A673 (cell line): ENCODE results near the gene ERG. TPM values are rescaled to one million over a fixed set of nuclear protein-coding genes. Genes with fewer than 3 reads are reported as not detected.
A peak's percentile ranks its signal among the peaks of the same experiment; 100 is the strongest.

Source experiments
- BruUV-seq: library from RNA; stranded (reverse); fragments of 400-500 nt; replicated peaks from 2 replicates; lab custom pipeline; 2021; lab: Mats Ljungman, UMichigan
- CTCF ChIA-PET: fragments of 300-600 bp; sonication (Branson Sonifier 250); formaldehyde crosslinking; loops from one replicate; lab custom pipeline; 2022; ENCODE audit warnings: antibody characterized with exemption; lab: Charles Lee
- POLR2A ChIA-PET: fragments of 300-600 bp; sonication (Branson Sonifier 250); formaldehyde crosslinking; loops from one replicate; lab custom pipeline; 2022; ENCODE audit warnings: antibody characterized with exemption; ENCODE audit not compliant: low non-redundant PET; lab: Charles Lee
- DNase-seq: peaks from one replicate; pipeline ENCODE4 v3.0.0-alpha.2; 2015; ENCODE audit warnings: low spot score
- H3K27ac ChIP-seq: fragments of 200-600 bp; sonication (generic); 2 replicates; pipeline ENCODE4 v1.5.1; 2016; ENCODE audit warnings: mixed run types, low read depth, mild to moderate bottlenecking, mixed read lengths, antibody characterized with exemption, low read length; ENCODE audit not compliant: poor library complexity, severe bottlenecking
- H3K27me3 ChIP-seq: fragments of 200-600 bp; sonication (generic); replicated peaks from 2 replicates; pipeline ENCODE4 v1.6.1; 2017; ENCODE audit warnings: mixed run types, low read depth, mild to moderate bottlenecking, mixed read lengths, antibody characterized with exemption, low read length; ENCODE audit not compliant: insufficient read depth, poor library complexity
- H3K36me3 ChIP-seq: fragments of 200-600 bp; sonication (generic); 2 replicates; pipeline ENCODE4 v1.6.1; 2016; ENCODE audit warnings: mixed run types, mild to moderate bottlenecking, mixed read lengths, antibody characterized with exemption, low read length; ENCODE audit not compliant: insufficient read depth, poor library complexity, severe bottlenecking
- H3K4me1 ChIP-seq: fragments of 200-600 bp; sonication (generic); 2 replicates; pipeline ENCODE4 v1.6.1; 2017; ENCODE audit warnings: mixed run types, mild to moderate bottlenecking, mixed read lengths, antibody characterized with exemption, low read length; ENCODE audit not compliant: insufficient read depth, poor library complexity, severe bottlenecking
- H3K4me3 ChIP-seq: fragments of 200-600 bp; sonication (generic); 2 replicates; pipeline ENCODE4 v1.5.1; 2016; ENCODE audit warnings: low read depth, mixed run types, mild to moderate bottlenecking, mixed read lengths, low read length; ENCODE audit not compliant: poor library complexity, severe bottlenecking
- H3K9me3 ChIP-seq: fragments of 200-600 bp; sonication (generic); 2 replicates; pipeline ENCODE4 v1.6.1; 2016; ENCODE audit warnings: mixed run types, low read depth, mild to moderate bottlenecking, mixed read lengths, antibody characterized with exemption, low read length; ENCODE audit not compliant: poor library complexity, severe bottlenecking
- CTCF ChIP-seq: fragments of 300-800, 200-600 bp; sonication (generic); conservative IDR thresholded peaks from 2 replicates; pipeline ENCODE4 v1.5.1; 2017; ENCODE audit warnings: low read depth, mild to moderate bottlenecking, antibody characterized with exemption, low read length, moderate library complexity, mixed read lengths
- EZH2 ChIP-seq: fragments of 200-600 bp; sonication (generic); IDR thresholded peaks from 2 replicates; pipeline ENCODE4 v1.6.1; 2017; ENCODE audit warnings: borderline replicate concordance, low read depth, mild to moderate bottlenecking, mixed read lengths, antibody characterized with exemption, low read length; ENCODE audit not compliant: poor library complexity, severe bottlenecking
- intact Hi-C: fragments of 100-400 bp; cut with micrococcal nuclease; formaldehyde crosslinking; loops from one replicate; pipeline ENCODE4 v1.10.0; 2022; ENCODE audit not compliant: unreplicated experiment
- total RNA-seq: library from RNA; stranded (reverse); gene quantifications from 2 replicates; pipeline ENCODE4 v1.2.3, GENCODE V29; 2021

The ERG gene
- total RNA-seq, 1 experiment from 2014 or later, result not detected

- intact Hi-C loops, result loop anchor here (5.0 kb wide), 2 partner anchors 642 to 783 kb away; no protein-coding TSS in a partner anchor
- BruUV-seq, result no TSS peak
- H3K27me3 ChIP-seq, result peaks cover 21% of the 10 kb centered on the region
These were observed 143.5 kb downstream of the ERG start for GRCh38 chr21:38354746-38355145.

GRCh38 chr21:38354231-38354630, 144.0 kb downstream of the ERG start:
- Histone ChIP-seq H3K9me3 (no peaks in the 10 kb centered on the region), H3K27me3 (peaks cover 25% of the 10 kb centered on the region), H3K36me3 (no peaks in the 10 kb centered on the region), H3K4me3 (no peak overlapping the region), H3K27ac (no peak overlapping the region), H3K4me1 (no peaks in the 10 kb centered on the region)
- no TSS peak for BruUV-seq
- TF ChIP-seq CTCF (no peak), EZH2 (no peak)
- intact Hi-C loops, result loop anchor here (5.0 kb wide), 1 partner anchor 642 kb away; no protein-coding TSS in a partner anchor
- DNase-seq, result no peak
- CTCF ChIA-PET, result no interaction called here
- POLR2A ChIA-PET, result no interaction called here

More at GRCh38 chr21:38354746-38355145, 143.5 kb downstream of the ERG start:
- Histone ChIP-seq H3K9me3 (no peaks in the 10 kb centered on the region), H3K36me3 (no peaks in the 10 kb centered on the region), H3K4me1 (no peaks in the 10 kb centered on the region), H3K4me3 (no peak overlapping the region), H3K27ac (no peak overlapping the region)
- POLR2A ChIA-PET, result no interaction called here
- CTCF ChIA-PET, result no interaction called here
- no peak for DNase-seq
- TF ChIP-seq EZH2 (no peak), CTCF (no peak)

- intact Hi-C loops, result loop anchor here (1.0 to 5.0 kb wide), 2 partner anchors 133 to 640 kb away; no protein-coding TSS in a partner anchor
- H3K4me3 ChIP-seq, result no peak overlapping the region
- H3K27ac ChIP-seq, result no peak overlapping the region
- peak; percentile 48 for DNase-seq
- TF ChIP-seq EZH2, result no peak
- TF ChIP-seq CTCF, result peak; percentile 65
- peaks cover 41% of the 10 kb centered on the region for H3K27me3 ChIP-seq
- CTCF ChIA-PET, result interaction anchor here (0.6 to 1.9 kb wide), 6 partner anchors 134 to 652 kb away, joined by 3 to 19 read pairs (median 6); no protein-coding TSS in a partner anchor
- H3K9me3 ChIP-seq, result no peaks in the 10 kb centered on the region
- BruUV-seq, result no TSS peak
- H3K4me1 ChIP-seq, result no peaks in the 10 kb centered on the region
- no peaks in the 10 kb centered on the region for H3K36me3 ChIP-seq
- POLR2A ChIA-PET, result no interaction called here
These were observed 145.6 kb downstream of the ERG start for GRCh38 chr21:38352536-38353219.
